Stimulated activated CD8-positive, alpha-beta memory T cell treated with anti-CD3 and anti-CD28 coated beads, Interleukin-15, amount 100 ng/mL, for 1 hour (primary cell): Measurements from ENCODE around the gene UBL4A.

ENCODE experiments used
- DNase-seq: peaks from one replicate; pipeline ENCODE4 v3.0.0-alpha.2; 2020; ENCODE audit warnings: low read depth

Gene UBL4A

DNA sequence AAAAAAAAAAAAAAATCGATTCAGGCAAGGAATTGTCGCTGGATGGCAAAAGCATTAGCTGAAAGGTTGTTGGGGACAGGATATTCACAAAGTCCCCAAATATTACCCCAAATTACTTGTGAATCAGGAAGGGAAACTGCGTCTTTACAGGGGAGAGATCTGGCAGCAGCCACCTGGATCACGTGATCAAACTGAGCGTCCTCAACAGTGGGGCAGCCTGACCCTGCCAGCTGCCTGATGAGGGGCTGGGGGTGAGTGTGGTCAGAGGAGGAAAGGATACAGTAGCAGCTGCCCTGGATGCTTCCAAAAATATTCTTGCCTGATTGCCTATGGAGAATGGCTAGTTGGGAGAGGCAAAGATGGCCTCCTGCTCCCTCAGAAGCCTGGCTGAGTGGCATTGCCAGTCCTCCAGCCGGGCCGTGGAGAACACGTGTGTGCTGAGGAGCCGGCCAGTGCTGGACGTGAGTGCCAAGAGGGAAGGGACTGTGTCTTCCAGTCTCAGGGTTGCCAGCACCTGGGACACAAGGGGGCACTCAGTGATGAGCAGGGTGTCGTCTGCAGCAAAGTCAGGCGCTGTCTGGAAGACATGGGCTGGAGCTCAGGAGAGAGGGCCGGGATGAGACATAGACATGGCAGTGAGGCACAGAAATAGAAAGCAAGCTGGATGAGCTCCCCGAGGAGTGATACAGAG, 4.4 kb downstream of the UBL4A start:
- no peak for DNase-seq

DNA sequence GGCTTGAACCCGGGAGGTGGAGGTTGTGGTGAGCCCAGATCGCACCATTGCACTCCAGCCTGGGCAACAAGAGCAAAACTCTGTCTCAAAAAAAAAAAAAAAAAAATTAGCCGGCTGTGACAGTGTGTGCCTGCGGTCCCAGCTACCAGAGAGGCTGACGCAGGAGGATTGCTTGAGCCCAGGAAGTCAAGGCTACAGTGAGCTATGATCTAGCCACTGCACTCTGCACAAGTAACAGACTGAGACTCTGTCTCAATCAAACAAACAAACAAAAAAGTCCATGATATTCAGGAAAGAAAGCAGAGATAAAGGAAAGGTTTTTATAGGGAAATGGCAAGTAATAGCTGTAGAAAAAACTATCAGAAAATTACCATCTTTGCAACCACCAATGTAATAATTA, 5.2 kb downstream of the UBL4A start:
- no peak for DNase-seq

- peak; percentile 92 for DNase-seq
Observed at GRCh38 chrX:154478728-154479622, 7.4 kb downstream of the UBL4A start, which contains the start of gene LAGE3. Gene LAGE3 (minus strand): TSS chrX:154479281. CDS start chrX:154478915, 366 bp downstream.

GRCh38 chrX:154477891-154478477, 8.4 kb downstream of the UBL4A start:
- no peak for DNase-seq

DNA sequence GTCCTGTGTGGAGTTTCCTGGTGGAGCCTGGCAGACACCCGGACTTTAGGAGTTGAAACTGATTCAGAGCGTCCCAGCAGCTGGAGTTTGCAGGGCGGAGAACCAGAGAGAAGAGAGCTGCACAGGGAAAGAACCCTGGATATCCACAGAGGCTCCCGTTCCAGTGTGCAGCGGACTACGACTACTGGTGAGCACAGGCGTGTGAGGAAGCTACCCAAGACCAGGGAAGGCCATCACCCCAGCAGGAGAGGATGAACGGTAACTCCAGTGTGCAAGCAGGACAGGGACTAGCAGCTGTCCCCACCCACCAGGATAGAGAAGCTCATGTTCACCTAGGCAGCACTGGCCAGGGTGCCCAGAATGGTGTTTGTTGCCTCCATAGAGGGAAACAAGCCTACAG, 9.6 kb downstream of the UBL4A start:
- DNase-seq: no peak

GRCh38 chrX:154473683-154474082, 12.7 kb downstream of the UBL4A start:
- no peak for DNase-seq

- no peak for DNase-seq
Observed at GRCh38 chrX:154472685-154473632, 13.5 kb downstream of the UBL4A start.

- no peak for DNase-seq
Observed at GRCh38 chrX:154471839-154472684, 14.4 kb downstream of the UBL4A start.

DNA sequence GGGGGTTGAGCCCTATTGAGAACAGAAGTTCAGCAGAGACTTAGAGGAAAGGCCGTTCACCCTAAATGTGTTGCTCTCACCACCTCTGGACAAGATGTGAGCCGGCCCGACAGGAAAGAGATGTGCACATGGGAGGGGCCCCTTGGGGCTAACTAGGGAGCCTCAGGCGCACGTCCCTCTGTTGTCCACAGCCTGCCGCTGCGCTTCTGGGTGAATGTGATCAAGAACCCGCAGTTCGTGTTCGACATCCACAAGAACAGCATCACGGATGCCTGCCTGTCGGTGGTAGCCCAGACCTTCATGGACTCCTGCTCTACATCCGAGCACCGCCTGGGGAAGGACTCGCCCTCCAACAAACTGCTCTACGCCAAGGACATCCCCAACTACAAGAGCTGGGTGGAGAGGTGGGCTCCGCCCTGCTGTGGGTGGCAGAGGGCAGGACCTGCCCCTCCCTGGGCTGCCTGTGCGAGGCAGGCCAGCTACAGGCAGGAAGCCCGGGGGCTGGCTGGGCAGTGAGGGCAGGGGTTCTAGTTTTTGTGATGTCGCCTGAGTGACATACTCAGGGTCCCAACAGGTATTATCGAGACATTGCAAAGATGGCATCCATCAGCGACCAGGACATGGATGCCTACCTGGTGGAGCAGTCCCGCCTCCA, 15.4 kb downstream of the UBL4A start:
- no peak for DNase-seq

- no peak for DNase-seq
Observed at GRCh38 chrX:154470434-154470833, 16.0 kb downstream of the UBL4A start.

GRCh38 chrX:154469880-154470279, 16.5 kb downstream of the UBL4A start:
- DNase-seq: no peak

GRCh38 chrX:154469114-154469513, 17.3 kb downstream of the UBL4A start:
- DNase-seq: no peak

DNA sequence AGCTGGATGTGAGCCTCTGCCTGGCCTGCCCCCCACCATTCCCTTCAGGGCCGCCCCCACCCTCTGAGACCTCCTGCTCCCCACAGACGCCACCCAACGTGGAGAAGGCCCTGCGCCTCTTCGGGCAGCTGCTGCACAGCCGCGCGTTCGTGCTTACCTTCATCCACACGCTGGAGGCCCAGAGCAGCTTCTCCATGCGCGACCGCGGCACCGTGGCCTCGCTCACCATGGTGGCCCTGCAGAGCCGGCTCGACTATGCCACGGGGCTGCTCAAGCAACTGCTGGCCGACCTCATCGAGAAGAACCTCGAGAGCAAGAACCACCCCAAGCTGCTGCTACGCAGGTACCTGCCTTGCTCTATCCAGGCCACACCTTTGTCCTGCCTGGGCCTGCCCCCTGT, 18.2 kb downstream of the UBL4A start:
- DNase-seq: no peak

GRCh38 chrX:154467556-154467955, 18.9 kb downstream of the UBL4A start:
- DNase-seq: no peak

- DNase-seq: no peak
Observed at GRCh38 chrX:154466907-154467306, 19.5 kb downstream of the UBL4A start.

GRCh38 chrX:154466036-154466435, 20.4 kb downstream of the UBL4A start:
- DNase-seq: no peak

GRCh38 chrX:154465601-154466000, 20.8 kb downstream of the UBL4A start:
- DNase-seq: no peak

DNA sequence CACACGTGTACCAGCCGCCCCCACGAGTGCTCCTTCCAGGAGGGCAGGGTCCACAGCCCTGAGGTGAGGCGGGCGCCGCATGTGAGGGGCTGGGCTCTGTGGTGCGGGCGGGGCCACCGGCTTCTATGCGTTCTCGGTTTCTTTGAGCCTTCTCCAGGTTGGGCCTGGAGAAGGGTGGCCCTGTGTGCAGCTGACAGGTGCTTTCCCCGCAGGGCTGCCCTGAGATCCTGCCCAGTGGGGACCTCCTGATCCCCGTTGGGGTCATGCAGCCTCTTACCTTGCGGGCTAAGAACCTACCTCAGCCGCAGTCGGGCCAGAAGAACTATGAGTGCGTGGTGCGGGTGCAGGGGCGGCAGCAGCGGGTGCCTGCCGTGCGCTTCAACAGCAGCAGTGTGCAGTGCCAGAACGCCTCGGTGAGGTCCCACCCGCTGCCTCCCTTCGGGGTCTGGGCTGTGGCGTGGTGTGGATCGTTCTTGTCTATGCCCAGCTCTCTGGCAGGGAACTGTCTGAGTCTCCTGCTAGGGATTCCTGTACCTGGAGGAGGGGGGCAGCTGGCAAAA, 21.5 kb downstream of the UBL4A start:
- DNase-seq: no peak

- DNase-seq: no peak
Observed at GRCh38 chrX:154463611-154464220, 22.7 kb downstream of the UBL4A start.

DNA sequence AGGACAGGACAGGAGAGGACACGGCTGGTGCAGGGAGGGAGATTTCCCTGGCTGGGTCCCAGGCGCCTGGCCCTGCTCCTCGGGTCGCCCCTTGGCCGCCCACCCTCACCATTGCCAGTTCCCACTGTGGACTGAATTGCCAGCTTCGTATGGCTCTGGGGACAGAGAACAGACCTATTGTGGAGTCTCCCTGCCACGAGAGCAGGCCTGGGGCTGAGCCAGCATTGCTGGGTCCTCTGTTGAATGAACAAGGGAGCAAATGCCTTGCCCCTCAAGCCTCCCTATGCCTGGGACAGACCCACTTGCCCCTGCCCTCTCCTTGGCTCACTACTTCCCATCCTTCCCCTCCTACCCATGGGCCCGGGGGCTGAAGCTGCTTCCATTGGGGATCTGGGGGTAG, 24.0 kb downstream of the UBL4A start:
- no peak for DNase-seq
